Stomach (tissue), 4 donors: Measurements from ENCODE around the gene GNAS.

Experiments
- CTCF ChIP-seq, 7 experiments: fragments of 450-650 bp in 4 of 7; fragments of 200-600 bp in 3 of 7; sonication (generic) in 3 of 7; IDR thresholded peaks; one replicate each; pipeline ENCODE4 v1.5.1; 2016 to 2019; ENCODE audit warnings: antibody characterized with exemption in 7 of 7, control low read depth in 2 of 7, mild to moderate bottlenecking in 1 of 7
- POLR2A ChIP-seq, 4 donors: fragments of 450-650 bp; IDR thresholded peaks; one replicate each; pipeline ENCODE4 v1.6.1; 2016; ENCODE audit warnings: antibody characterized with exemption in 4 of 4, control low read depth in 2 of 4, mild to moderate bottlenecking in 1 of 4, moderate library complexity in 1 of 4
- POLR2AphosphoS5 ChIP-seq, 3 donors: sonication (generic); formaldehyde crosslinking; IDR thresholded peaks; one replicate each; pipeline ENCODE4 v1.6.1; 2016; ENCODE audit warnings: antibody characterized with exemption in 3 of 3

- TF ChIP-seq CTCF (IDR thresholded peaks at IDR 0.05), result no peak
- no peak for TF ChIP-seq POLR2AphosphoS5 (IDR thresholded peaks at IDR 0.05)
- no peak for TF ChIP-seq POLR2A (IDR thresholded peaks at IDR 0.05)
Measured at GRCh38 chr20:58850693-58851174, 1.8 kb upstream of the GNAS start, which contains the start of gene GNAS-AS1.
